Activated T-helper 2 cell treated with anti-CD3 and anti-CD28 coated beads, Interferon-gamma antibody, Interleukin-2, Interleukin-4, amounts not matched to agents 10 μg/mL and 5 μg/mL and 100 μg/mL, durations not matched to agents 14 hours and 24 hours and 36 hours (primary cell): ENCODE results near the gene GPR22. TPM values are rescaled to one million over a fixed set of nuclear protein-coding genes. Genes with fewer than 3 reads are reported as not detected.
A peak's percentile ranks its signal among the peaks of the same experiment; 100 is the strongest.

ENCODE experiments used
- DNase-seq: peaks from one replicate; pipeline ENCODE4 v3.0.0; 2021; ENCODE audit warnings: low spot score
- H3K27ac Mint-ChIP-seq: one replicate; pipeline ENCODE4 v1.8.0; 2021; ENCODE audit warnings: mixed read lengths
- H3K27me3 Mint-ChIP-seq: one replicate; pipeline ENCODE4 v1.8.0; 2021; ENCODE audit warnings: low read depth, mixed read lengths
- H3K36me3 Mint-ChIP-seq: one replicate; pipeline ENCODE4 v1.8.0; 2021; ENCODE audit warnings: low read depth, mixed read lengths
- H3K4me1 Mint-ChIP-seq: one replicate; pipeline ENCODE4 v1.8.0; 2021; ENCODE audit warnings: low read depth, mixed read lengths
- H3K4me3 Mint-ChIP-seq: one replicate; pipeline ENCODE4 v1.8.0; 2021; ENCODE audit warnings: low read depth, mild to moderate bottlenecking, moderate library complexity, mixed read lengths
- H3K9me3 Mint-ChIP-seq: one replicate; pipeline ENCODE4 v1.8.0; 2021; ENCODE audit warnings: mixed read lengths
- intact Hi-C: fragments of 100-400 bp; cut with micrococcal nuclease; formaldehyde crosslinking; loops from one replicate; pipeline ENCODE4 v1.15.1; 2023
- total RNA-seq: library from RNA; stranded (reverse); gene quantifications from 2 replicates; pipeline ENCODE4 v1.2.3, GENCODE V29; 2022

GPR22 gene
- total RNA-seq, 1 donor from 2014 or later: not detected

- no peaks in the 10 kb centered on the region for H3K27me3 Mint-ChIP-seq
- H3K4me3 Mint-ChIP-seq: no peak overlapping the region
- intact Hi-C loops: loop anchor here (5.0 kb wide), 2 partner anchors 40 to 200 kb away; partner anchors contain the start of gene SLC26A4
- H3K4me1 Mint-ChIP-seq: no peaks in the 10 kb centered on the region
- H3K36me3 Mint-ChIP-seq: peaks cover 10% of the 10 kb centered on the region
- no peak overlapping the region for H3K27ac Mint-ChIP-seq
- DNase-seq: no peak
- no peaks in the 10 kb centered on the region for H3K9me3 Mint-ChIP-seq
Observed at GRCh38 chr7:107461938-107462533, 7.8 kb upstream of the GPR22 start.

DNA sequence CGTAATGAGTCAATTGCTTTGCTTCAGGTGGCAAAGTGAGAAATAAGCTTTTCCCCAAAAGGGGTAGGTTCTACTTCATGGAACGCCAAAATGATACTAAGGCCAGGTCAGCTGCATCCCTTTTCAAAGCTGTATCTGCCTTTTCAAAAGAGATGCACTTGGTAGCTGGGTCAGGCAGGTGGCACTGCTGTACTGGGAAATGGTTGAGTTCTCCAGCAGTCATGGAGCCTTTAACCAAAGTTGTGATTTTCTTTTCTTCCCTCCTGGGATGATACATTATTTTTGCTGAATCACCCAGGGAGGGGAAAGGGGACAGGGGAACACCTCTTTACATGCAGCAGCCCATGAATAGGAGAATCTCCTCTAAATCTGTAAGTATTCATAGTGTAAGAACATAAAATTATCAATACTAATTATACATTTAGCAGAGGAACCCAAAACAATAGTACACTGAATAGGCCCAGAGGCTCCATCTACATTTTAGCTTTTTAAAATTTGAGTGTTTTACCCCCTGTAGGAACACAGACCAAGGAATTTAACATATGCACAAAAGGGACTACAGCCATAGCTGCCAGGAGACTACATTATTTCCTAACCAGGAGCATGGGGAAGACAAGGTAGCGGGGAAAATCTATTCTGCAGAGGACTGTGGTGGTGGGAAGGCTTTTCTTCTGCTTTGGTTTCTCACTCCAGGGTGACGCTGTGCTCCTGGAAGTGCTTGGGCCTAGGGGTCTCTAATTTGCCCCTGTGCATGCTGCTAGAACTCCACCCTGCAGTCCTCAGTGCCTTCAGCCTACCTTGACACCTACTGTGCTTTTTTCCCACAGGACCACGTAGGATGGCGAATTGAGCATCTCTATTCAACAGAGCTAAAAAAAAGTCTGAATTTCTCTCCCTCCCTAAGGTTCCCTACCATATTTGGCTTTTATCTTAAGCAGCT, 6.4 kb upstream of the GPR22 start:
- Mint-ChIP-seq H3K4me3 (no peak overlapping the region), H3K4me1 (no peaks in the 10 kb centered on the region), H3K27ac (no peak overlapping the region), H3K9me3 (no peaks in the 10 kb centered on the region), H3K27me3 (no peaks in the 10 kb centered on the region), H3K36me3 (no peaks in the 10 kb centered on the region)
- peak; percentile 22 for DNase-seq
- intact Hi-C loops: loop anchor here (1.0 to 5.0 kb wide), 4 partner anchors 39 to 416 kb away; partner anchors contain the start of gene SLC26A4

- no peaks in the 10 kb centered on the region for H3K9me3 Mint-ChIP-seq
- intact Hi-C loops: loop anchor here (5.0 kb wide), 2 partner anchors 38 to 198 kb away; partner anchors contain the start of gene SLC26A4
- H3K4me1 Mint-ChIP-seq: no peaks in the 10 kb centered on the region
- H3K27ac Mint-ChIP-seq: no peak overlapping the region
- H3K4me3 Mint-ChIP-seq: no peak overlapping the region
- H3K27me3 Mint-ChIP-seq: no peaks in the 10 kb centered on the region
- DNase-seq: no peak
- H3K36me3 Mint-ChIP-seq: no peaks in the 10 kb centered on the region
Observed at GRCh38 chr7:107464666-107465226, 5.1 kb upstream of the GPR22 start.

DNA sequence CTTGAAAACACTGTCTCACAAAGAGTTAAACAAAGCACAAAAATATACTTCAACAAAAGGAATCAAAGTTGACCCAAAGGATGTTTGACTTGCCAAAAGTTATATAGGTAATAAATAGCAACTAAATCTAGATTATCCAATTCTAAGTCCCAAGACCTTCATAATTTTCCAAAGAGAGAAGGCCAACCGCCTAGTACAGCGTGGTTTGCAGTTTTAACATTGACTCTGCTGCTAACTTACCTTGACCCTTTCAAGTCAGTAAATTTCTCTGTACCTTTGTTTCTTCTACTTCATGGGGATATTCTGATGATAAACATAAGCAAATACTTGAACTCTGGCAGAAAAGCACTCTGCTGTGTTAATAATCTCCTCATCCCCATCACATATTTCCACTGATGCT, 1.9 kb upstream of the GPR22 start:
- no peak for DNase-seq
- Mint-ChIP-seq H3K36me3 (no peaks in the 10 kb centered on the region), H3K27me3 (no peaks in the 10 kb centered on the region), H3K9me3 (no peaks in the 10 kb centered on the region), H3K4me3 (no peak overlapping the region), H3K27ac (no peak overlapping the region), H3K4me1 (no peaks in the 10 kb centered on the region)
- intact Hi-C loops: no loop called here

GRCh38 chr7:107468824-107469223, 1.0 kb upstream of the GPR22 start:
- no peak overlapping the region for H3K27ac Mint-ChIP-seq
- intact Hi-C loops: no loop called here

DNA sequence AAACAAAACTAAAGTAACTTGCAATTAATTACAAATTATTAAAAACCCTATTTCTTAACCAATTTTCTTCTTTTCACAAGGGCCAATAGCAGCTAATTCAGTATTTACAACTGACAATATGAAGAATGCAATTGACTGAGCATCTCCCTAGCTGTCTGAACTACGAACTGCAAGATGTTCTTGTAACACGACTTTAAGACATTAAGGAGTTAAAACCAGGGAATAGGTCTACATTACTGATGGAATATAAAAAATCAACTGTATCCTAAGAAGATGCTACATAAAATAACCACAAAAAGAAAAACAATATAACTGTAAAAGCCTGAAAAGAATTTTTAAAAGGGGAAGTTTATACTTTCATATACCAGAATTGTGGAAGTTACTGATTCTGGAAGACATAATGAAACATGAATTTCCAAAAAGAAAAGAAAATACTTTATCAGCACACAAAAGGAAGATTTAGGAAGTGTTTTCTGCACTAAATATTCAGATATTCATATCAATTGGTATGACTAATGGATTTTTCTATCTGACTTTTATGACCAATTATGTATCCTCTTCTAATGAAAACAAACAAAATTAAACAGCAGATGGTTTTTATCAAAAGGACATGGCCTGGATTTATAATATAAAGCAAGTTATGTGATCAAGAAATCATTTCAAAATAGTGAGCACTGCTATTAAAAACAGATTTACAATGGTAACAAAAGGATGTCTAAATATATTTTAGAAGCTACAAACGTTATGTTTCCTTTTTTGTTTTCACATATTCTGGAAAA, 1.6 kb downstream of the GPR22 start:
- H3K4me3 Mint-ChIP-seq: no peak overlapping the region
- no peak overlapping the region for H3K27ac Mint-ChIP-seq
- H3K36me3 Mint-ChIP-seq: no peaks in the 10 kb centered on the region
- DNase-seq: no peak
- intact Hi-C loops: no loop called here
- H3K9me3 Mint-ChIP-seq: no peaks in the 10 kb centered on the region
- H3K27me3 Mint-ChIP-seq: no peaks in the 10 kb centered on the region
- H3K4me1 Mint-ChIP-seq: no peaks in the 10 kb centered on the region

More at GRCh38 chr7:107468824-107469223, 1.0 kb upstream of the GPR22 start:
- Mint-ChIP-seq H3K4me1 (no peaks in the 10 kb centered on the region), H3K9me3 (no peaks in the 10 kb centered on the region), H3K27me3 (no peaks in the 10 kb centered on the region), H3K4me3 (no peak overlapping the region), H3K36me3 (no peaks in the 10 kb centered on the region)
- no peak for DNase-seq

DNA sequence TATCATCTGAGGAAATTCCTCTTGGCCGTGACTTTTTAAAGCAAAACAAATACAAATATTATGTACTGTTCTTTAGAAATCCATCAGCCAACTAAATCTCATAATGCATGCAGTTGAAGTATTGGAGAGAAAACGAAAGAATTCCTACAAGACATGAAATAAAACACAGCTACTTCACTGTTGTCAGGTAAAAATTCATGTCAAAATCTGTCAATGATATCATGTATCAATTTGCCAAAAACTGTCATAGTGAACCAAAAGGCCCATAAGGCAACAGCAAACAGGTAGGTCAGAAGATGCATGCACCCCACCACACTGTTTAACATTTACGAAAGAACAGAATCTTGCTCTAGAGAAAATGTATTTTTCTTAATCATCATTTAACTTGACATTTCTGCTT, 2.3 kb downstream of the GPR22 start:
- Mint-ChIP-seq H3K4me3 (no peak overlapping the region), H3K4me1 (no peaks in the 10 kb centered on the region), H3K27ac (no peak overlapping the region), H3K36me3 (no peaks in the 10 kb centered on the region), H3K27me3 (no peaks in the 10 kb centered on the region), H3K9me3 (no peaks in the 10 kb centered on the region)
- intact Hi-C loops: no loop called here
- DNase-seq: no peak

- DNase-seq: no peak
- intact Hi-C loops: no loop called here
- Mint-ChIP-seq H3K4me1 (no peaks in the 10 kb centered on the region), H3K36me3 (no peaks in the 10 kb centered on the region), H3K4me3 (no peak overlapping the region), H3K9me3 (no peaks in the 10 kb centered on the region), H3K27ac (no peak overlapping the region), H3K27me3 (no peaks in the 10 kb centered on the region)
Observed at GRCh38 chr7:107474104-107474521, 4.3 kb downstream of the GPR22 start.

DNA sequence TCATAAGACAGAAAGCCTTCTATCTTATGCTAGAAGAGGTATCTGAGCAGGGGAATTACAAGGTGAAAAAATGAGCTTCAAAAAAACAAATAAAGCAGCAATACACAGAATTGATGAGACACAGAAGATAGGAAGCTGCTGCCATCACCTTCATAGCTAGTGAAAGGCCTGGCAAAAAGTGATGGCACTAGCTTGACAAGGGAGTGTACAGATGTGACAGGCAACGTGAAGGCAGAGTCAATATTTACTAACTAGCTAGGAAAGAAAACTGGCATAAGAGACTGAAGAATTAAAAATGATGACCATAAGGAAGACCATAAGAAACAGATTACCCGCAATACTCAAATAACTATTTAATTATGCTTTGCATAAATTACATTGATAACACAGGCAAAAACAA, 9.4 kb downstream of the GPR22 start:
- Mint-ChIP-seq H3K4me1 (no peaks in the 10 kb centered on the region), H3K4me3 (no peak overlapping the region), H3K36me3 (no peaks in the 10 kb centered on the region), H3K27me3 (no peaks in the 10 kb centered on the region), H3K9me3 (no peaks in the 10 kb centered on the region), H3K27ac (no peak overlapping the region)
- no peak for DNase-seq
- intact Hi-C loops: no loop called here

DNA sequence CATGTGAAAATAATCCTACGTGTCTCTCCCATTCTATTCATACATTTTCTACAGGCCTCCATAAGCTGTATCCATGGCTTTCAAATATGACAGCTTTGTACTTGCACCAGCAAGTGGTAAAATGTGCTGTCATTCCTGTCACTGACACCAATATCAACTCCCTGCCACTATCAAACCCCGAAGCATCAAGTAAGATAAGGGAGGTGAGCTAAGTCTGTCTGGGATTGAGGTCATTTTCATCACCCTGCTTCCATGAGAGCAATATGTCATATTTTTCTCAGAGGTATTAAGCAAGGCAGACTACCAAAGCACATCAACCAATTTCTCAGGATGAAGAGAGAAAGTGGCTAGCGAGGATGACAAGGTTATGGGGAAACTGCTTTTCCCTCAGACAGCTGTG, 11.1 kb downstream of the GPR22 start:
- H3K4me1 Mint-ChIP-seq: peaks cover 5% of the 10 kb centered on the region
- no peak for DNase-seq
- H3K9me3 Mint-ChIP-seq: no peaks in the 10 kb centered on the region
- H3K4me3 Mint-ChIP-seq: no peak overlapping the region
- H3K27me3 Mint-ChIP-seq: no peaks in the 10 kb centered on the region
- H3K27ac Mint-ChIP-seq: no peak overlapping the region
- intact Hi-C loops: no loop called here
- H3K36me3 Mint-ChIP-seq: no peaks in the 10 kb centered on the region

- DNase-seq: no peak
- peaks cover 8% of the 10 kb centered on the region for H3K4me1 Mint-ChIP-seq
- no peaks in the 10 kb centered on the region for H3K27me3 Mint-ChIP-seq
- H3K4me3 Mint-ChIP-seq: no peak overlapping the region
- no peaks in the 10 kb centered on the region for H3K36me3 Mint-ChIP-seq
- H3K9me3 Mint-ChIP-seq: no peaks in the 10 kb centered on the region
- intact Hi-C loops: no loop called here
- H3K27ac Mint-ChIP-seq: no peak overlapping the region
Observed at GRCh38 chr7:107482571-107482970, 12.7 kb downstream of the GPR22 start.

DNA sequence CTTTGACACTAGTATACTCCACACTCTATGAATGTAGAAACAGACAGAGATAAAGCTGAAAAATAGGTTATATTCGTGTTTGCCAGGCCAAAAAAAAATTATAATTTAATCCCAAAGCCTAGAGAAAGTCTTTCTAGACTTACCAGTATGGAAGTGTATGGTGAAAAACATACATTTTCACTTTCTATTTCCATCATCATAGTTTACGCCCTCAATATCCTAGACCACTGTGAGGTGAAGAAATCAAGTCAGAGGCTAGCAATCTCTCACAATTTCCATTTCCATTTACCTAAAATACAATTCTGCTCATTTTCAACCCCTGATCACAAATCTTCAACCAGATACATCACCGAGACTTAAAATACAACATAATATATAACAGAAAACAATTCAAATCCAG, 16.2 kb downstream of the GPR22 start:
- no peak overlapping the region for H3K27ac Mint-ChIP-seq
- no peaks in the 10 kb centered on the region for H3K27me3 Mint-ChIP-seq
- no peaks in the 10 kb centered on the region for H3K9me3 Mint-ChIP-seq
- no peak overlapping the region for H3K4me3 Mint-ChIP-seq
- peaks cover 4% of the 10 kb centered on the region for H3K36me3 Mint-ChIP-seq
- H3K4me1 Mint-ChIP-seq: peaks cover 8% of the 10 kb centered on the region
- intact Hi-C loops: no loop called here
- no peak for DNase-seq
